GM21529 (cell line): ENCODE results near the gene GNAT1.
A peak's percentile ranks its signal among the peaks of the same experiment; 100 is the strongest.

Experiments
- ATAC-seq: cut with Tn5 transposase; IDR thresholded peaks from one replicate; pipeline ENCODE4 v1.9.1; 2021; ENCODE audit not compliant: unreplicated experiment

Gene GNAT1

DNA sequence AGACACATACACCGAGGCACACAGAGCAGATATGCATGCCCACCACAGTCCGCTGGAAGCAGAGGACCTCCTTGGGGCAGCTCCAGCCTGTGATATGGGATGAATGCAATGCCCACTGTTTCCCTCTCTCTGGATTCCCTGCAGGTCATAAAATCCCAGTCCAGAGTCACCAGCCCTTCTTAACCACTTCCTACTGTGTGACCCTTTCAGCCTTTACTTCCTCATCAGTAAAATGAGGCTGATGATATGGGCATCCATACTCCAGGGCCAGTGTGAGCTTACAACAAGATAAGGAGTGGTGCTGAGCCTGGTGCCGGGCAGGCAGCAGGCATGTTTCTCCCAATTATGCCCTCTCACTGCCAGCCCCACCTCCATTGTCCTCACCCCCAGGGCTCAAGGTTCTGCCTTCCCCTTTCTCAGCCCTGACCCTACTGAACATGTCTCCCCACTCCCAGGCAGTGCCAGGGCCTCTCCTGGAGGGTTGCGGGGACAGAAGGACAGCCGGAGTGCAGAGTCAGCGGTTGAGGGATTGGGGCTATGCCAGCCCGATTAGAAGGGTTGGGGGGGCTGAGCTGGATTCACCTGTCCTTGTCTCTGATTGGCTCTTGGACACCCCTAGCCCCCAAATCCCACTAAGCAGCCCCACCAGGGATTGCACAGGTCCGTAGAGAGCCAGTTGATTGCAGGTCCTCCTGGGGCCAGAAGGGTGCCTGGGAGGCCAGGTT is at the start of gene GNAT1:
TSS of gene GNAT1 (plus strand) at position 675 of the 725 bp plus-strand sequence. CDS start 116 bp downstream, outside the sequence.
- ATAC-seq = no peak

DNA sequence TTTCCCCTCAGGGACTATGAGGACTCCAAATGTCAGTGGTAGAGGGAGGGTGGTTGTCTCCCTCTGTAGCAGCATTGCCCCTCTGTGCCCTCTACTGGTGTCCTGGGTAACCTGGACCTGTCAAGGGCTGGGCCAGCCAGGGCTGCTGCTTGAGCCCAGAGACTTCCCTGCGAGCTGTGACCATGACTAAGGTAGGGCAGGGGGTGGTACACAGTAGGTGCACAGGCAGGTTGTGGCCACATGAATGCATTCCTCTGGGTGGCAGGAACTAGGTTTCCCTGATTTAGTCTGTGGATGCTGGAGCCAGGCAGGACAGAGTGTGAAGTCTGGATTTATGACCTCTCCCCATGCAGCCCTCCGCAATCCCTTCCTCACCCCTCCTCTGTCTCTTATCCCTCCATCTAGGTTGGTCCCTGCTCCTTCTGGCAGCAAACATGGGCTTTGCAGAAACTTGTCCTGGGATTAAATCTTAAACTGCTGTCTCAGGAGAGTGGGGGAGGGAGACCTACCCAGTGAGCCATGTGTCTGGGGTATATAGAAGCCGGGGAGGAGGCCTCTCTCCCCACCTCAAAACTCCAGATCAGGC is 45.0 kb upstream of the GNAT1 start:
- no peak for ATAC-seq

DNA sequence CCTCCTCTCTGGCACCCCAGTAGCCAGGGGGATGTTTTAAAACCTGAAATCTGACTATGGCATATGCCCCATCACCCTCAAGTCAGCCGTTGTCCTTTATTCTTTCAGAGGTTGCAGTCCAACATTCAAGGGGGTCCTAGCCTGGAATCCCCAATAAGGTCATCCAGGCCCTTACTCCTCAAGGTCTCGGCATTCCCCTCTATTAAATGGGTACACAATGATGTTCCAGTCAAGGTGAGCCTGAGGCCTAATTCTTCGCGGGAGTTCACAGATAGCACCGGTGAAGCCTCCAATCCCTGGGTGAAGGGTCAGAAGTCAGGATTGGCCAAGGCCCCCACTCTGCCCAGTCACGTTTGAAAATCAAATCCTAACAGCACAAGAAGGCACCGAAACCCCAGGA is 44.4 kb upstream of the GNAT1 start:
- no peak for ATAC-seq

DNA sequence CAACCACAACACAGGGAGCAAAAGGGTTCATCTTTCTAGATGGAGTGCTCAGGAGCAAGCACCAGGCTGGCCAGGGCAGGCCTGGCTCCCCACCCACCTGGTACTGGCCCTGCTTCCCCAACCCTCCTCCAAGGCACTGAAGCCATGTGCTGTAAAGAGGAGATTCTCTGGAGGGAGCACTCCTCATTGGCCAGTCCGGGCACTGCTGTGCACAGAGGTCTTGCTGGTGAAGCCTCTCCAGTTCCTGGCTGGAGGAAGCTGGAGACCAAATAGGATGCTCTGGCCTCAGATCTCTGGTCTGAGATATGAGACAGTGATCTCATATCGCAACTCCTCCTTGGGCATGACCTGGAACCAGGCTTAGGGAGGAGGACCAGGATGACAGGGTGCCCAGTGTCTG is 44.0 kb upstream of the GNAT1 start:
- no peak for ATAC-seq

GRCh38 chr3:50147861-50148260 is 43.5 kb upstream of the GNAT1 start:
- ATAC-seq = no peak

- no peak for ATAC-seq
Observed at GRCh38 chr3:50150404-50150750, 41.0 kb upstream of the GNAT1 start.

- ATAC-seq = no peak
Observed at GRCh38 chr3:50150863-50151686, 40.3 kb upstream of the GNAT1 start.

GRCh38 chr3:50151728-50152127 is 39.7 kb upstream of the GNAT1 start:
- ATAC-seq = no peak

GRCh38 chr3:50153782-50154475 is 37.5 kb upstream of the GNAT1 start:
- no peak for ATAC-seq

DNA sequence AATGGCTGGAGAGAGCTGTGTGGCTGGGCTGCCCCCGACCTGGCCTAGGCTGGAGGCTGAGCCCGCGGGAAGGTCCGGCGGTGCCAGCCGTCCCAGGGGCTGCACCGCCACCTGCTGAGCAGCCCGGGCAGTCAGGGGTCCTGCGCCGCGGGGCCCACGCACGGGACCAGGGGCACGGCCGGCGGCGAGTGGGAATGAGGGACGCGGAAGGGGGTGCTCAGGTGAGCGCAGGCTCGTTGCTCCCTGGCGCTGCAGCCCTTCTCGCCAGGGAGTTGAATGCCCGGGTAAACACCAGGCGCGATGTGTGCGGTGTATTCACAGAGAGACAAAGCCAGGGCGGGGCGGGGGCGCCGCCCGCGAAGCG is 37.0 kb upstream of the GNAT1 start:
- ATAC-seq = peak; percentile 26

- ATAC-seq = peak; percentile 75
Observed at GRCh38 chr3:50154840-50155490, 36.4 kb upstream of the GNAT1 start, which contains the start of gene SEMA3F. Gene SEMA3F (plus strand): TSS chr3:50155324. CDS start chr3:50159623, 4,299 bp downstream.

DNA sequence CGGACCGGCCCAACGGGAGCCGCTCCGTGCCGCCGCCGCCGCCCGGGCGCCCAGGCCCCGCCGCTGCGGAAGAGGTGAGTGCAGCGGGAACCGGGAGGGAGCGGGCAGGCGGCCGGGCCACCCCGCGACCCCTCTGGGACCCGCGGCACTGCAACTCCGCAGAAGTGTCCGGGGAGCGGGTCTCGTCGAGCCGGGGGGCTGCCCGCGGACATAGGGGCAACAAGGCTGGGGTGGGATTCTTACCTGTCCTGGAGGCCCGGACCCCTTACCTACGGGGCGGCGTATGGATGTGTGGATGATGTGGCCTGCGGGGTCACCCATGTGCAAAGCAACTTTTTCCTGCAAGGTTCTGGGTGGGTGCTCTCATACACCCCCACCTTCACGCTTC is 35.9 kb upstream of the GNAT1 start:
- ATAC-seq = no peak

DNA sequence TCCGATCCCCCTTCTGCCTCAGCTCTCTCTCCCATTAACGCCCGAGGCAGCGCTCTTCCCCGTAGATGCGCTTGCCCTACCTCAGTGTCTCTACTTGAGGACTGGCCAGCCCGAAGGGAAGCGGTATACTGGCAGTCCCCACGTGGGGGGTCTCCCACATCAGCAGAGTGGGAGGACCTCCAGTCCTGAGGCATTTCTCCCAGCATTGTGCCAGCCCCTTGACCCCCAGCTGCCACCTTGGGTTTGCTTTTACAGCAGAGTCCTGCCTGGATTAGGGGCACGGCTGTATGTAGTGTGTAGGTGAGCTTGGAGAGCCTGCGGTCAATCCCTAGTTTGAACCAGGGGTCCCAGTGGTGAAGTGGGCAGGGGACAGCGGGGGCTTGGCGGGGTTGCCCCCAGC is 35.5 kb upstream of the GNAT1 start:
- no peak for ATAC-seq

GRCh38 chr3:50156549-50157493 is 34.6 kb upstream of the GNAT1 start:
- ATAC-seq = no peak

- no peak for ATAC-seq
Observed at GRCh38 chr3:50157827-50158529, 33.4 kb upstream of the GNAT1 start.

GRCh38 chr3:50158530-50159146 is 32.8 kb upstream of the GNAT1 start:
- no peak for ATAC-seq

- no peak for ATAC-seq
Observed at GRCh38 chr3:50160561-50160983, 30.8 kb upstream of the GNAT1 start.

GRCh38 chr3:50161320-50161719 is 30.1 kb upstream of the GNAT1 start:
- no peak for ATAC-seq
